Spleen (tissue), 11 donors: Measurements from ENCODE around the gene HS3ST4. TPM values are rescaled to one million over a fixed set of nuclear protein-coding genes. Genes with fewer than 3 reads are reported as not detected.

Experiments
- DNase-seq: peaks from one replicate; pipeline ENCODE4 v3.0.0-alpha.2; 2020
- H3K27ac ChIP-seq, 8 donors: fragments of 200-600 bp; sonication (generic) in 7 of 8; 1 replicate in 4 of 8; 2 replicates in 4 of 8; pipeline versions ENCODE4 v1.5.0 to v1.8.0; 2016 to 2021; ENCODE audit warnings: inconsistent platforms in 4 of 8, mild to moderate bottlenecking in 4 of 8, moderate library complexity in 1 of 8
- H3K27me3 ChIP-seq, 7 donors: fragments of 200-600 bp; sonication (generic) in 6 of 7; replicated peaks in 1 of 7; 1 replicate in 4 of 7; 2 replicates in 3 of 7; pipeline versions ENCODE4 v1.5.0 to v1.8.0; 2016 to 2021; ENCODE audit warnings: inconsistent platforms in 3 of 7, mild to moderate bottlenecking in 1 of 7
- H3K36me3 ChIP-seq, 6 donors: fragments of 200-600 bp; sonication (generic) in 5 of 6; 1 replicate in 4 of 6; 2 replicates in 2 of 6; pipeline versions ENCODE4 v1.5.0 to v1.8.0; 2016 to 2021; ENCODE audit warnings: inconsistent platforms in 2 of 6
- H3K4me1 ChIP-seq, 6 donors: fragments of 200-600 bp; sonication (generic) in 5 of 6; 1 replicate in 3 of 6; 2 replicates in 3 of 6; pipeline versions ENCODE4 v1.5.0 to v1.8.0; 2016 to 2021; ENCODE audit warnings: inconsistent platforms in 3 of 6
- H3K4me3 ChIP-seq, 8 donors: fragments of 200-600 bp; sonication (generic) in 7 of 8; 1 replicate in 4 of 8; 2 replicates in 4 of 8; pipeline versions ENCODE4 v1.5.0 to v1.8.0; 2016 to 2021; ENCODE audit warnings: inconsistent platforms in 4 of 8, mild to moderate bottlenecking in 4 of 8, moderate library complexity in 2 of 8
- H3K9me3 ChIP-seq, 8 donors: fragments of 200-600 bp; sonication (generic) in 7 of 8; 1 replicate in 4 of 8; 2 replicates in 4 of 8; pipeline versions ENCODE4 v1.5.0 to v1.8.0; 2016 to 2021; ENCODE audit warnings: inconsistent platforms in 4 of 8
- POLR2A ChIP-seq, 3 donors: fragments of 450-650 bp; IDR thresholded peaks; one replicate each; pipeline ENCODE4 v1.5.1; 2017; ENCODE audit warnings: antibody characterized with exemption in 3 of 3, mild to moderate bottlenecking in 1 of 3
- POLR2AphosphoS5 ChIP-seq, 3 donors: sonication (generic); formaldehyde crosslinking; IDR thresholded peaks; one replicate each; pipeline ENCODE4 v1.5.1; 2017; ENCODE audit warnings: antibody characterized with exemption in 3 of 3
- WGBS, 5 donors: extraction: QIAGEN DNeasy Blood & Tissue Kit in 3 of 5; methylation state at CpG; one replicate each; pipeline versions ENCODE4 v1.1.5 to v1.1.7; 2013 to 2018; 5-methylcytosine and 5-hydroxymethylcytosine counted together
- intact Hi-C: fragments of 100-400 bp; cut with DNase I; formaldehyde crosslinking; loops from one replicate; pipeline ENCODE4 v1.15.0; 2023; ENCODE audit warnings: low total_unique reads
- polyA plus RNA-seq, 3 donors: library from polyadenylated mRNA; stranded (reverse); fragments of 200-250 nt; gene quantifications; one replicate each; pipeline ENCODE4 v1.2.1, GENCODE V29; 2013
- total RNA-seq, 7 donors: library from RNA; depleted of rRNA in 3 of 7; stranded (reverse); fragments of >200 nt in 3 of 7; fragmentation: NEBNext Ultra II Directional in 4 of 7; extraction: Animal tissue kit (Norgen Biotek cat#: 25700) in 4 of 7; gene quantifications; one replicate each; pipeline versions ENCODE4 v1.1.0 to v1.2.1, GENCODE V29; 2016 to 2021
- TF ChIP-seq, protein P1 (sequence below), 11 experiments: fragments of 200-600 bp in 7 of 11; fragments of 450-650 bp in 4 of 11; sonication (generic) in 4 of 11; IDR thresholded peaks in 8 of 11; conservative IDR thresholded peaks in 3 of 11; 1 replicate in 7 of 11; 2 replicates in 4 of 11; pipeline versions ENCODE4 v1.4.0 to v1.8.0; 2016 to 2021; ENCODE audit warnings: antibody characterized with exemption in 11 of 11, inconsistent platforms in 4 of 11, mild to moderate bottlenecking in 1 of 11
- donor health status: healthy with polysubstance abuse.
- donor health status: DM: no; HTN: no; CAD: no; lungs with moderate emphysema.
- donor health status: DM: no; HTN: no; CAD: no.
- donor health status: Bipolar disorder and iron deficiency.
- donor health status: healthy.
- donor health status: DM: no; HTN: no; CAD: no.
- donor health status: DM: yes; HTN: yes; CAD: no.

Gene HS3ST4
- total and polyA plus RNA-seq, 10 donors, result 0.08 to 4.2 (median 1.9) TPM

DNA sequence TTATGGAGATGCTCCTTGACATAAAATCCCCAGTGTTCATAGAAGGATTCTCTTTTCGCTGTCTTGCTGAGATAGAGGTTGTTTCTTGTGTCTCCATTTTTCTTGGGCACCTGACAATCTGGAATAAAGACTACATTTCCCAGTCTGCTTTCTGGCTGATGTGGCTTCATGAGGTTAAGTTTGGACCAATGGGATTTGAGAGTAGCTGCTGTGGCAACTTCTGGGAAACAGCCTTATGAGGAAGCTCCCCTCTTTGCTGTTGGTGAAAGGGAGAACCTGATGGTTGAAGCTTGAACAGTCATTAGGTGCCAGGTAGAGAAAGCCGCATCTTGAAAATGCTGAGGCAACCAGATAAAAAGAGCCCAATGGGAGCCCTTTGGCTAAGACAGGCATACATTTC, 24.4 kb downstream of the HS3ST4 start:
- H3K27me3 ChIP-seq, result peaks cover 0 to 25% (median 0%) of the 10 kb centered on the region in 7 donors
- TF ChIP-seq POLR2A (IDR thresholded peaks at IDR 0.05) (no peak), POLR2AphosphoS5 (IDR thresholded peaks at IDR 0.05) (no peak)
- TF ChIP-seq, protein P1, sequence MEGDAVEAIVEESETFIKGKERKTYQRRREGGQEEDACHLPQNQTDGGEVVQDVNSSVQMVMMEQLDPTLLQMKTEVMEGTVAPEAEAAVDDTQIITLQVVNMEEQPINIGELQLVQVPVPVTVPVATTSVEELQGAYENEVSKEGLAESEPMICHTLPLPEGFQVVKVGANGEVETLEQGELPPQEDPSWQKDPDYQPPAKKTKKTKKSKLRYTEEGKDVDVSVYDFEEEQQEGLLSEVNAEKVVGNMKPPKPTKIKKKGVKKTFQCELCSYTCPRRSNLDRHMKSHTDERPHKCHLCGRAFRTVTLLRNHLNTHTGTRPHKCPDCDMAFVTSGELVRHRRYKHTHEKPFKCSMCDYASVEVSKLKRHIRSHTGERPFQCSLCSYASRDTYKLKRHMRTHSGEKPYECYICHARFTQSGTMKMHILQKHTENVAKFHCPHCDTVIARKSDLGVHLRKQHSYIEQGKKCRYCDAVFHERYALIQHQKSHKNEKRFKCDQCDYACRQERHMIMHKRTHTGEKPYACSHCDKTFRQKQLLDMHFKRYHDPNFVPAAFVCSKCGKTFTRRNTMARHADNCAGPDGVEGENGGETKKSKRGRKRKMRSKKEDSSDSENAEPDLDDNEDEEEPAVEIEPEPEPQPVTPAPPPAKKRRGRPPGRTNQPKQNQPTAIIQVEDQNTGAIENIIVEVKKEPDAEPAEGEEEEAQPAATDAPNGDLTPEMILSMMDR (IDR thresholded peaks at IDR 0.05 in 8 of 11, conservative IDR thresholded peaks at IDR 0.05 in 3 of 11), result no peak
- intact Hi-C loops, result no loop called here
- no peaks in the 10 kb centered on the region for H3K36me3 ChIP-seq
- 89 to 95% (median 90%) methylated on average over 2 of the region's 2 CpGs for WGBS, 5 donors
- H3K27ac ChIP-seq, result no peak overlapping the region
- no peak overlapping the region for H3K4me3 ChIP-seq
- DNase-seq, result no peak
- no peaks in the 10 kb centered on the region for H3K9me3 ChIP-seq
- no peaks in the 10 kb centered on the region for H3K4me1 ChIP-seq

DNA sequence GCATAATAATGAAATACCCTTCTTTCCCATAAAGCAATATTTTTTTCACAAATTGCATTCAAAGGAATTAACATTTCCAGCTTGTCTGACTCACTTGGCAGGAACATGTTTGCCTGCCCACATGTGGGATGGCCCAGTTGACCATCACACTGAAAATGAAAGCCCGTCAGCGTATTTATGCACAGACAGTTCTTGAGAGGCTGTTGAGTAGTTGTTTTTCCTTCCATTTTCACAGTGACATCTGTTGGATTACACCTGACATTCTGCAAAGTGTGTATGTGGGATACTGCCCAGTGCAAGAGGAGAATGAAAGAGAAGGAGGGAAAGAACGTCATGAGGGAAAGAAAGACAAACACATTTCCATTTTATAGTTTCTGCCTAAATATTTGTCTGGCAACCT, 29.7 kb downstream of the HS3ST4 start:
- intact Hi-C loops, result no loop called here
- Histone ChIP-seq H3K27ac (no peak overlapping the region), H3K36me3 (no peaks in the 10 kb centered on the region), H3K9me3 (no peaks in the 10 kb centered on the region), H3K27me3 (peaks cover 0 to 7% (median 0%) of the 10 kb centered on the region in 7 donors), H3K4me3 (no peak overlapping the region), H3K4me1 (no peaks in the 10 kb centered on the region)
- DNase-seq, result no peak
- WGBS, 5 donors, result 64 to 90% (median 84%) methylated on average over 3 of the region's 3 CpGs
- TF ChIP-seq, protein P1 (IDR thresholded peaks at IDR 0.05 in 8 of 11, conservative IDR thresholded peaks at IDR 0.05 in 3 of 11), result no peak
- no peak for TF ChIP-seq POLR2AphosphoS5 (IDR thresholded peaks at IDR 0.05)
- TF ChIP-seq POLR2A (IDR thresholded peaks at IDR 0.05), result no peak

DNA sequence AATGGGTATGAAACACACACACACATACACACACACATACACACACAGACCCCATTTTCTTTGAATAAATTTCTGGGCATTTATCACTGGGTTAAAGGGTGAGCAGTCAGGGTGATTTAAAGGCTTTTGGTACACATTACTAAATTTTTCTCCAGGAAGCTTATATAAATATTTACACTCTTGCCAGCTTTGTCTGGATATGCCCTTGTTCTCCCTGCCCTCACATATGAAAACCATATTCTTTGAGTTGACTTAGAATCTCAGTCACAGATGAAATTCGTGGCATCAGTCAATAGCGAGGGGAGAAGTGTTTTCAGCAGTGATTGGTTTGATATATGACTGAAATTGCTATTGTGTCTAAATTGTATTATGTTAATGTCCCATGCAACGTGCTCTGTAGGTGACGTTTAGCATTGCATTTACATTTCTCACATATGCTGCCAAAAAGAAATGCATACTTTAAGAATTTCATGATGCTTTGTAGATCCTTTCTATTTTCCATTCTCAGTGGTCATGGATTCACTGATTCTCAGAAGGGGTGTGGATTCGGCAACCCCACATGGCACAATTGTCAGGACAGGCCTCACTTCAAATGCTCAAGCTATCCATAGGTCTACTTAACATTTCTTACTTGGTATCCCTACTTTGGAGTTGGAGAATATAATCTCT, 34.8 kb downstream of the HS3ST4 start:
- 56 to 67% (median 62%) methylated on average over 5 of the region's 5 CpGs for WGBS, 5 donors
- intact Hi-C loops, result no loop called here
- TF ChIP-seq, protein P1 (IDR thresholded peaks at IDR 0.05 in 8 of 11, conservative IDR thresholded peaks at IDR 0.05 in 3 of 11), result no peak
- TF ChIP-seq POLR2A (IDR thresholded peaks at IDR 0.05) (no peak), POLR2AphosphoS5 (IDR thresholded peaks at IDR 0.05) (no peak)

DNA sequence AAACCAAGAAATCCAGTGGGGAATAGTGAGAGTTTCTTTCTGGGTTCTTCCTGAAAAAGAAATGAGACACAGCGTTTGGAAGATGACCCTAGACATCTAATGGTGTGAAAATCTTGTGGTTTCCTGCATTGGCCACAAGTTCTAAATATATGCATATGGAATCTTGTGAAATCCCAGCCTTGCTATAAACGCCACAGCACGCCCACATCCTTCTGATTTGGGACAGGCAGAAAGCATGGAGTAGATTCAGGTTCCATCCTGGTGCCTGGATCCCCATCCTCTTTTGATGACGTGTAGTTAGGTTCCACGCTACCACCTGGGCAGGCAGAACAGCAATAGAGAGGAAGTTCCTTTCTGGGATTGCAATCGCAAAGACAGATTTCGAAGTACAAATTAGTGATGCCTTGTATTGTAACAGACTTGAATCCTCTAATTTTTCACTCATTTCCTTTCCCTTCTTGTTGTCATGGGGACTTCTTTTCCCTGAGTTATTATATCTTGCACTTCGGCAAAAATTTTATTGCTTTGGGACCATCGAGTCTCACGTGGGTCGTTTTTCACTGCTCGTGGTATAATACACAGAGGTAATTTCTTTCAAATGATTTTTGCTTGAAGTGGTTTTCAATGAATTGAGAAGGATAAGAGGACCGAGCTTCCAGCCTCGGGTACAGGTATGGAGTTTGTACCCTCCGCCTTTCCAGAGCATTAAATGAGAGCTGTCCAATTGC, 37.6 kb downstream of the HS3ST4 start:
- 68 to 85% (median 74%) methylated on average over 15 of the region's 15 CpGs for WGBS, 5 donors
- intact Hi-C loops, result no loop called here
- H3K9me3 ChIP-seq, result no peaks in the 10 kb centered on the region
- no peak for DNase-seq
- no peaks in the 10 kb centered on the region for H3K36me3 ChIP-seq
- H3K4me1 ChIP-seq, result no peaks in the 10 kb centered on the region
- no peak overlapping the region for H3K27ac ChIP-seq
- H3K27me3 ChIP-seq, result peaks cover 0 to 3% (median 0%) of the 10 kb centered on the region in 7 donors
- H3K4me3 ChIP-seq, result no peak overlapping the region
- TF ChIP-seq POLR2AphosphoS5 (IDR thresholded peaks at IDR 0.05), result no peak
- no peak for TF ChIP-seq POLR2A (IDR thresholded peaks at IDR 0.05)
- TF ChIP-seq, protein P1 (IDR thresholded peaks at IDR 0.05 in 8 of 11, conservative IDR thresholded peaks at IDR 0.05 in 3 of 11), result no peak

More for the DNA sequence above, 34.8 kb downstream of the HS3ST4 start:
- no peak for DNase-seq
- no peaks in the 10 kb centered on the region for H3K4me1 ChIP-seq
- no peaks in the 10 kb centered on the region for H3K27me3 ChIP-seq
- H3K4me3 ChIP-seq, result no peak overlapping the region
- H3K36me3 ChIP-seq, result no peaks in the 10 kb centered on the region
- H3K9me3 ChIP-seq, result no peaks in the 10 kb centered on the region
- no peak overlapping the region for H3K27ac ChIP-seq
